Islet of Langerhans (tissue), 1 donor: ENCODE measurements around the gene RNF26.
A peak's percentile ranks its signal among the peaks of the same experiment; 100 is the strongest.

Source experiments
- FAIRE-seq: peaks from one replicate; lab custom pipeline; 2011; peaks lifted over from hg19 to GRCh38; lab: Jason Lieb, UNC

Gene RNF26

GRCh38 chr11:119334174-119334930, at the start of gene RNF26:
Gene RNF26 (plus strand): TSS chr11:119334527. CDS start chr11:119335123, 596 bp downstream.
- FAIRE-seq: peak; percentile 99

GRCh38 chr11:119285431-119285830, 48.9 kb upstream of the RNF26 start:
- no peak for FAIRE-seq

GRCh38 chr11:119288219-119288618, 46.1 kb upstream of the RNF26 start:
- FAIRE-seq: no peak

- no peak for FAIRE-seq
These were observed 43.3 kb upstream of the RNF26 start for GRCh38 chr11:119290894-119291497.

GRCh38 chr11:119293461-119293860, 40.9 kb upstream of the RNF26 start:
- no peak for FAIRE-seq

GRCh38 chr11:119295178-119295577, 39.1 kb upstream of the RNF26 start:
- no peak for FAIRE-seq

- no peak for FAIRE-seq
These were observed 36.4 kb upstream of the RNF26 start for GRCh38 chr11:119297938-119298337.

GRCh38 chr11:119298726-119299125, 35.6 kb upstream of the RNF26 start:
- no peak for FAIRE-seq

- no peak for FAIRE-seq
These were observed 34.9 kb upstream of the RNF26 start for GRCh38 chr11:119299416-119299815.

GRCh38 chr11:119300198-119300964, 33.9 kb upstream of the RNF26 start:
- no peak for FAIRE-seq

- no peak for FAIRE-seq
These were observed 31.1 kb upstream of the RNF26 start for GRCh38 chr11:119303227-119303718.

GRCh38 chr11:119305556-119306372, 28.6 kb upstream of the RNF26 start:
- FAIRE-seq: no peak

GRCh38 chr11:119306373-119306890, 27.9 kb upstream of the RNF26 start:
- FAIRE-seq: no peak

- no peak for FAIRE-seq
These were observed 27.1 kb upstream of the RNF26 start for GRCh38 chr11:119307219-119307618.

- FAIRE-seq: no peak
These were observed 26.4 kb upstream of the RNF26 start for GRCh38 chr11:119307974-119308373.

- no peak for FAIRE-seq
These were observed 24.9 kb upstream of the RNF26 start for GRCh38 chr11:119309411-119309810.

GRCh38 chr11:119309953-119310681, 24.2 kb upstream of the RNF26 start:
- no peak for FAIRE-seq

- no peak for FAIRE-seq
These were observed 23.7 kb upstream of the RNF26 start for GRCh38 chr11:119310682-119311052.

- no peak for FAIRE-seq
These were observed 19.6 kb upstream of the RNF26 start for GRCh38 chr11:119314726-119315125.

GRCh38 chr11:119315131-119316015, 19.0 kb upstream of the RNF26 start:
- no peak for FAIRE-seq
